Neuron (in vitro differentiated cells): Measurements from ENCODE around the gene ADGRD2.

ENCODE experiments used
- H2AFZ ChIP-seq: one replicate; pipeline ENCODE4 v1.6.1; 2013; ENCODE audit warnings: low read depth, mild to moderate bottlenecking, inconsistent platforms, low read length, moderate library complexity
- H3K27me3 ChIP-seq: one replicate; pipeline ENCODE4 v1.6.1; 2013; ENCODE audit warnings: low read length; ENCODE audit not compliant: insufficient read depth
- H3K36me3 ChIP-seq: one replicate; pipeline ENCODE4 v1.6.1; 2013; ENCODE audit warnings: low read length; ENCODE audit not compliant: insufficient read depth
- H3K4me1 ChIP-seq: one replicate; pipeline ENCODE4 v1.6.1; 2013; ENCODE audit warnings: low read length; ENCODE audit not compliant: insufficient read depth
- H3K4me3 ChIP-seq: 2 replicates; pipeline ENCODE4 v1.5.1; 2013; ENCODE audit warnings: mild to moderate bottlenecking, low read length, moderate library complexity
- H3K9me3 ChIP-seq: one replicate; pipeline ENCODE4 v1.6.1; 2013; ENCODE audit warnings: low read length

Gene ADGRD2

GRCh38 chr9:124493794-124494479 is 43.7 kb downstream of the ADGRD2 start:
- Histone ChIP-seq H2AFZ (no peak overlapping the region), H3K4me1 (peaks cover 13% of the 10 kb centered on the region), H3K9me3 (no peaks in the 10 kb centered on the region), H3K36me3 (no peaks in the 10 kb centered on the region), H3K4me3 (no peak overlapping the region), H3K27me3 (peaks cover 82% of the 10 kb centered on the region)

GRCh38 chr9:124495126-124496074 is 45.1 kb downstream of the ADGRD2 start:
- Histone ChIP-seq H3K4me1 (peaks cover 3% of the 10 kb centered on the region), H3K27me3 (peaks cover 81% of the 10 kb centered on the region), H2AFZ (no peak overlapping the region), H3K9me3 (no peaks in the 10 kb centered on the region), H3K36me3 (no peaks in the 10 kb centered on the region), H3K4me3 (no peak overlapping the region)

GRCh38 chr9:124496075-124496449 is 45.8 kb downstream of the ADGRD2 start:
- no peaks in the 10 kb centered on the region for H3K9me3 ChIP-seq
- H3K36me3 ChIP-seq, result no peaks in the 10 kb centered on the region

GRCh38 chr9:124496463-124496862 is 46.2 kb downstream of the ADGRD2 start:
- Histone ChIP-seq H3K36me3 (no peaks in the 10 kb centered on the region), H2AFZ (no peak overlapping the region), H3K4me3 (no peak overlapping the region), H3K4me1 (peaks cover 3% of the 10 kb centered on the region), H3K9me3 (no peaks in the 10 kb centered on the region), H3K27me3 (peaks cover 86% of the 10 kb centered on the region)

More at GRCh38 chr9:124496075-124496449, 45.8 kb downstream of the ADGRD2 start:
- Histone ChIP-seq H3K4me1 (peaks cover 3% of the 10 kb centered on the region), H3K4me3 (no peak overlapping the region), H3K27me3 (peaks cover 86% of the 10 kb centered on the region), H2AFZ (no peak overlapping the region)

- peaks cover 3% of the 10 kb centered on the region for H3K4me1 ChIP-seq
- H3K27me3 ChIP-seq, result peaks cover 90% of the 10 kb centered on the region
- H3K36me3 ChIP-seq, result no peaks in the 10 kb centered on the region
- H3K4me3 ChIP-seq, result no peak overlapping the region
- H2AFZ ChIP-seq, result no peak overlapping the region
- no peaks in the 10 kb centered on the region for H3K9me3 ChIP-seq
Measured at GRCh38 chr9:124497441-124497840, 47.2 kb downstream of the ADGRD2 start.

- H3K4me3 ChIP-seq, result no peak overlapping the region
- H2AFZ ChIP-seq, result no peak overlapping the region
- peaks cover 3% of the 10 kb centered on the region for H3K4me1 ChIP-seq
- H3K9me3 ChIP-seq, result no peaks in the 10 kb centered on the region
- no peaks in the 10 kb centered on the region for H3K36me3 ChIP-seq
- H3K27me3 ChIP-seq, result peaks cover 95% of the 10 kb centered on the region
Measured at GRCh38 chr9:124498040-124498439, 47.8 kb downstream of the ADGRD2 start.

- H2AFZ ChIP-seq, result no peak overlapping the region
- H3K4me3 ChIP-seq, result no peak overlapping the region
- peaks cover 95% of the 10 kb centered on the region for H3K27me3 ChIP-seq
- no peaks in the 10 kb centered on the region for H3K9me3 ChIP-seq
- H3K4me1 ChIP-seq, result peaks cover 3% of the 10 kb centered on the region
- H3K36me3 ChIP-seq, result no peaks in the 10 kb centered on the region
Measured at GRCh38 chr9:124498499-124499146, 48.4 kb downstream of the ADGRD2 start.

- Histone ChIP-seq H3K4me1 (peaks cover 3% of the 10 kb centered on the region), H3K36me3 (no peaks in the 10 kb centered on the region), H3K9me3 (no peaks in the 10 kb centered on the region), H2AFZ (no peak overlapping the region), H3K27me3 (peaks cover 95% of the 10 kb centered on the region), H3K4me3 (no peak overlapping the region)
Measured at GRCh38 chr9:124499216-124499615, 49.0 kb downstream of the ADGRD2 start.

GRCh38 chr9:124500028-124500795 is 50.0 kb downstream of the ADGRD2 start:
- H3K4me3 ChIP-seq, result no peak overlapping the region
- H3K9me3 ChIP-seq, result no peaks in the 10 kb centered on the region
- H3K4me1 ChIP-seq, result peaks cover 3% of the 10 kb centered on the region
- peaks cover 91% of the 10 kb centered on the region for H3K27me3 ChIP-seq
- H2AFZ ChIP-seq, result no peak overlapping the region
- no peaks in the 10 kb centered on the region for H3K36me3 ChIP-seq

GRCh38 chr9:124500796-124501611 is 50.8 kb downstream of the ADGRD2 start:
- peaks cover 3% of the 10 kb centered on the region for H3K4me1 ChIP-seq
- H2AFZ ChIP-seq, result no peak overlapping the region
- H3K36me3 ChIP-seq, result no peaks in the 10 kb centered on the region
- H3K9me3 ChIP-seq, result no peaks in the 10 kb centered on the region
- H3K27me3 ChIP-seq, result peaks cover 93% of the 10 kb centered on the region
- H3K4me3 ChIP-seq, result no peak overlapping the region

- Histone ChIP-seq H3K27me3 (peaks cover 93% of the 10 kb centered on the region), H3K9me3 (no peaks in the 10 kb centered on the region), H2AFZ (no peak overlapping the region), H3K4me3 (no peak overlapping the region), H3K36me3 (no peaks in the 10 kb centered on the region), H3K4me1 (no peaks in the 10 kb centered on the region)
Measured at GRCh38 chr9:124501771-124502320, 51.6 kb downstream of the ADGRD2 start.
